ENCODE data around the gene ROBO1. TPM values are rescaled to one million over a fixed set of nuclear protein-coding genes. Genes with fewer than 3 reads are reported as not detected.

The ROBO1 gene
- total and polyA plus RNA-seq, 2 donors (not counting 3 experiments of a cell fraction or from before 2014, with no cell fraction given) = 5.9 to 14.2 TPM

DNA sequence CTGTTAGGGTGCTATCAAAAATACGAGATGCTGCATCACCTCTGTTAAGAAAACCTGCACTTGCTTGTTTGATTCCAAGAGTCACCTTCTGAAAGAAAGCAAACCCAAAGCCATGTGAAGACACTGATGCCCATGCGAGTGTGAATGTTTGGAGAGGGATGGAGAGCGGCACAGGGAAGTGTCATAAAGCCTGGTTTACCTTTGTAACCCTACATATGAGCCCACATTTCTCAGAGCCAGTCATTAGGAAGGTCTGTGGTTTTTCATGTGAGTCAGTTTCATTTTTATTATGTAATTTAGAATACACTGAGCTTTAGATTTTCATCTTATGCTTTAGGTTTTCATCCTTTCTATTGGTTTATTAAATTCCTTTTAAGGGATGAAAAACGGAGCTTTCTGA is 896.8 kb downstream of the ROBO1 start:
- Histone ChIP-seq H3K9me3 (replicated peaks; ENCODE audit: control insufficient read depth, insufficient read depth, low read length) (no peaks in the 10 kb centered on the region), H3K4me1 (ENCODE audit: control insufficient read depth, extremely low read depth, insufficient read depth, low read length) (peaks cover 16% of the 10 kb centered on the region), H4K20me1 (replicated peaks; ENCODE audit: control insufficient read depth, extremely low read depth, insufficient read depth, low read length) (no peaks in the 10 kb centered on the region), H3K9ac (replicated peaks; ENCODE audit: extremely low read depth, insufficient read depth, low read length) (no peak overlapping the region), H3K27me3 (ENCODE audit: control insufficient read depth in 2 of 2, insufficient read depth in 2 of 2, low read length in 2 of 2) (no peaks in the 10 kb centered on the region), H3K36me3 (ENCODE audit: control insufficient read depth in 2 of 2, extremely low read depth in 1 of 2, insufficient read depth in 2 of 2, low read length in 2 of 2) (no peaks in the 10 kb centered on the region), H2AFZ (ENCODE audit: low read depth, low read length) (no peak overlapping the region), H3K79me2 (ENCODE audit: control insufficient read depth, insufficient read depth, low read length) (no peaks in the 10 kb centered on the region), H3K4me3 (replicated peaks in 1 of 3; ENCODE audit: insufficient read depth in 1 of 3, low read depth in 1 of 3, low read length in 3 of 3) (no peak overlapping the region), H3K27ac (ENCODE audit: insufficient read depth, low read depth, low read length) (no peak overlapping the region), H3K4me2 (ENCODE audit: insufficient read depth, low read length) (no peak overlapping the region), H3K9me1 (replicated peaks; ENCODE audit: control insufficient read depth, extremely low read depth, insufficient read depth, low read length) (no peaks in the 10 kb centered on the region)
- dilution Hi-C loops (cut with MboI; ENCODE audit: extremely low pct_ligation_motif_present, low sequenced_read_pairs) = no loop called here
- BruUV-seq (replicated peaks) = no TSS peak
- DNase-seq (ENCODE audit: low read depth, low spot score) (no peak), FAIRE-seq (no peak)
- ChIA-PET POLR2A (no interaction called here), CTCF (interaction anchor here (1.5 kb wide), 1 partner anchor 31 kb away, joined by 4 read pairs; no protein-coding TSS in a partner anchor)
- intact Hi-C loops (cut with micrococcal nuclease) = loop anchor here (5.0 kb wide), 1 partner anchor 146 kb away; no protein-coding TSS in a partner anchor
- TF ChIP-seq CTCF (IDR thresholded peaks at IDR 0.05; ENCODE audit: extremely low read depth in 1 of 2, insufficient read depth in 1 of 2, low read depth in 1 of 2, low read length in 2 of 2) (no peak), FOS (IDR thresholded peaks at IDR 0.05; ENCODE audit: borderline replicate concordance, insufficient read depth, low read length) (no peak), MAX (IDR thresholded peaks at IDR 0.05; ENCODE audit: insufficient read depth, insufficient read length) (no peak), MYC (IDR thresholded peaks at IDR 0.05; ENCODE audit: low read depth, low read length) (no peak), JUN (IDR thresholded peaks at IDR 0.05; ENCODE audit: borderline replicate concordance, insufficient read depth, insufficient read length, low read depth) (no peak), GATA2 (IDR thresholded peaks at IDR 0.05; ENCODE audit: insufficient read depth, insufficient read length, low read depth, low read length) (no peak), POLR2AphosphoS5 (IDR thresholded peaks at IDR 0.05; ENCODE audit: insufficient read depth, low read depth, low read length) (no peak), EZH2 (IDR thresholded peaks at IDR 0.05; ENCODE audit: borderline replicate concordance, low read depth, low read length, severe bottlenecking) (no peak), POLR2A (IDR thresholded peaks at IDR 0.05; ENCODE audit: low read depth, low read length) (no peak)

All from endothelial cell of umbilical vein (primary cell).